H9 (cell line): Measurements from ENCODE around the gene BRSK1. TPM values are rescaled to one million over a fixed set of nuclear protein-coding genes. Genes with fewer than 3 reads are reported as not detected.
"Not testable (repeated sequence)": the region's sequence is repeated elsewhere in the genome, so short reads cannot be mapped to it uniquely, and the experiment has no call there.

ENCODE experiments used
- DNase-seq: peaks from one replicate; pipeline ENCODE4 v3.0.0-alpha.2; 2017
- H2AFZ ChIP-seq: one replicate; pipeline ENCODE4 v1.6.1; 2013; ENCODE audit warnings: mild to moderate bottlenecking, low read length, control low read depth, moderate library complexity
- H2AK5ac ChIP-seq: 2 replicates; pipeline ENCODE4 v1.6.1; 2013; ENCODE audit warnings: low read length, control low read depth, mixed read lengths; ENCODE audit not compliant: insufficient read length
- H2BK120ac ChIP-seq: one replicate; pipeline ENCODE4 v1.6.1; 2013; ENCODE audit warnings: low read depth, mild to moderate bottlenecking, low read length, control low read depth, inconsistent platforms; ENCODE audit not compliant: poor library complexity, severe bottlenecking
- H2BK12ac ChIP-seq: 2 replicates; pipeline ENCODE4 v1.6.1; 2013; ENCODE audit warnings: low read length, control low read depth, mixed read lengths, low read depth; ENCODE audit not compliant: insufficient read length
- H2BK15ac ChIP-seq: 2 replicates; pipeline ENCODE4 v1.6.1; 2013; ENCODE audit warnings: low read depth, low read length, control low read depth
- H2BK20ac ChIP-seq: one replicate; pipeline ENCODE4 v1.6.1; 2013; ENCODE audit warnings: low read depth, mild to moderate bottlenecking, low read length, control low read depth, inconsistent platforms; ENCODE audit not compliant: poor library complexity, severe bottlenecking
- H2BK5ac ChIP-seq: 2 replicates; pipeline ENCODE4 v1.6.1; 2013; ENCODE audit warnings: low read length, control low read depth, mixed read lengths; ENCODE audit not compliant: insufficient read length
- H3K14ac ChIP-seq: 2 replicates; pipeline ENCODE4 v1.6.1; 2013; ENCODE audit warnings: low read length, control low read depth; ENCODE audit not compliant: insufficient read depth
- H3K18ac ChIP-seq: 2 replicates; pipeline ENCODE4 v1.6.1; 2013; ENCODE audit warnings: low read depth, mild to moderate bottlenecking, mixed read lengths, low read length, control low read depth; ENCODE audit not compliant: insufficient read length
- H3K23ac ChIP-seq: 2 replicates; pipeline ENCODE4 v1.6.1; 2013; ENCODE audit warnings: low read length, control low read depth, mixed read lengths, low read depth; ENCODE audit not compliant: insufficient read length
- H3K23me2 ChIP-seq: 2 replicates; pipeline ENCODE4 v1.6.1; 2013; ENCODE audit warnings: low read depth, mild to moderate bottlenecking, mixed read lengths, low read length, control low read depth; ENCODE audit not compliant: insufficient read length, poor library complexity, severe bottlenecking
- H3K27ac ChIP-seq: 2 replicates; pipeline ENCODE4 v1.5.1; 2013; ENCODE audit warnings: low read length, control low read depth, mixed read lengths, low read depth; ENCODE audit not compliant: insufficient read length
- H3K27me3 ChIP-seq: 2 replicates; pipeline ENCODE4 v1.6.1; 2013; ENCODE audit warnings: low read length, control low read depth, inconsistent platforms; ENCODE audit not compliant: insufficient read depth
- H3K4ac ChIP-seq: 2 replicates; pipeline ENCODE4 v1.6.1; 2013; ENCODE audit warnings: low read depth, mild to moderate bottlenecking, control low read depth, inconsistent platforms, low read length, moderate library complexity
- H3K4me1 ChIP-seq: 2 replicates; pipeline ENCODE4 v1.6.1; 2013; ENCODE audit warnings: low read length, control low read depth, inconsistent platforms; ENCODE audit not compliant: insufficient read depth
- H3K4me2 ChIP-seq: 2 replicates; pipeline ENCODE4 v1.6.1; 2013; ENCODE audit warnings: low read length, control low read depth, mixed read lengths; ENCODE audit not compliant: insufficient read length, insufficient read depth
- H3K56ac ChIP-seq: 2 replicates; pipeline ENCODE4 v1.6.1; 2013; ENCODE audit warnings: low read depth, mild to moderate bottlenecking, mixed read lengths, low read length, control low read depth; ENCODE audit not compliant: insufficient read length
- H3K79me1 ChIP-seq: 2 replicates; pipeline ENCODE4 v1.6.1; 2013; ENCODE audit warnings: low read depth, mild to moderate bottlenecking, moderate library complexity, low read length, control low read depth, inconsistent platforms; ENCODE audit not compliant: insufficient read depth, poor library complexity, severe bottlenecking
- H3K79me2 ChIP-seq: 2 replicates; pipeline ENCODE4 v1.6.1; 2013; ENCODE audit warnings: low read length, control low read depth, inconsistent platforms; ENCODE audit not compliant: insufficient read depth
- H3K9ac ChIP-seq: 2 replicates; pipeline ENCODE4 v1.6.1; 2013; ENCODE audit warnings: low read length, control low read depth, mixed read lengths; ENCODE audit not compliant: insufficient read length; ENCODE audit errors: extremely low read depth
- H3K9me3 ChIP-seq: one replicate; pipeline ENCODE4 v1.6.1; 2013; ENCODE audit warnings: low read depth, low read length, inconsistent platforms; ENCODE audit not compliant: control insufficient read depth
- H3T11ph ChIP-seq: one replicate; pipeline ENCODE4 v1.6.1; 2013; ENCODE audit warnings: mild to moderate bottlenecking, low read length, control low read depth, inconsistent platforms
- H4K20me1 ChIP-seq: one replicate; pipeline ENCODE4 v1.6.1; 2013; ENCODE audit not compliant: control insufficient read depth, insufficient read length, insufficient read depth
- H4K5ac ChIP-seq: 2 replicates; pipeline ENCODE4 v1.6.1; 2013; ENCODE audit warnings: low read depth, mild to moderate bottlenecking, mixed read lengths, low read length, control low read depth; ENCODE audit not compliant: insufficient read length
- H4K8ac ChIP-seq: replicated peaks from 2 replicates; pipeline ENCODE4 v1.6.1; 2013; ENCODE audit warnings: low read length, control low read depth, mixed read lengths, low read depth; ENCODE audit not compliant: insufficient read length
- H4K91ac ChIP-seq: 2 replicates; pipeline ENCODE4 v1.6.1; 2013; ENCODE audit warnings: low read depth, mild to moderate bottlenecking, moderate library complexity, mixed read lengths, low read length, control low read depth; ENCODE audit not compliant: insufficient read length
- H3K27ac Mint-ChIP-seq, 3 experiments: 2 replicates in 2 of 3; 3 replicates in 1 of 3; pipeline ENCODE4 v1.8.0; 2020 to 2021; ENCODE audit warnings: mixed read lengths in 3 of 3, mild to moderate bottlenecking in 1 of 3, moderate library complexity in 1 of 3
- H3K27me3 Mint-ChIP-seq: 2 replicates; pipeline ENCODE4 v1.8.0; 2021; ENCODE audit warnings: low read depth, mild to moderate bottlenecking, moderate library complexity, mixed read lengths
- H3K36me3 Mint-ChIP-seq, 3 experiments: 2 replicates in 2 of 3; 3 replicates in 1 of 3; pipeline ENCODE4 v1.8.0; 2020 to 2021; ENCODE audit warnings: low read depth in 3 of 3, mixed read lengths in 3 of 3; ENCODE audit not compliant: insufficient read depth in 1 of 3
- H3K4me1 Mint-ChIP-seq, 2 experiments: 2 replicates each; pipeline ENCODE4 v1.8.0; 2020; ENCODE audit warnings: mixed read lengths in 2 of 2
- H3K4me3 Mint-ChIP-seq, 2 experiments: 2 replicates in 1 of 2; 3 replicates in 1 of 2; pipeline ENCODE4 v1.8.0; 2020 to 2021; ENCODE audit warnings: mild to moderate bottlenecking in 2 of 2, mixed read lengths in 2 of 2, moderate library complexity in 1 of 2
- H3K9me3 Mint-ChIP-seq, 2 experiments: 2 replicates in 1 of 2; 3 replicates in 1 of 2; pipeline ENCODE4 v1.8.0; 2020; ENCODE audit warnings: mild to moderate bottlenecking in 2 of 2, mixed read lengths in 2 of 2, moderate library complexity in 1 of 2
- WGBS: extraction: QIAGEN DNeasy Blood & Tissue Kit; methylation state at CpG from one replicate; pipeline ENCODE4 v1.1.7; 2013; ENCODE audit warnings: missing lambda C conversion rate, low lambda C conversion rate, mixed read lengths; ENCODE audit not compliant: insufficient read length; ENCODE audit errors: extremely low coverage; 5-methylcytosine and 5-hydroxymethylcytosine counted together
- total RNA-seq: library from RNA; stranded (reverse); gene quantifications from 2 replicates; pipeline ENCODE4 v1.2.1, GENCODE V29; 2021

The BRSK1 gene
- total RNA-seq, 1 experiment from 2014 or later: 43.5 TPM

GRCh38 chr19:55329791-55330190, 46.0 kb downstream of the BRSK1 start:
- H3K36me3 Mint-ChIP-seq, H3K79me1 ChIP-seq, H3K14ac ChIP-seq, H4K91ac ChIP-seq, H2BK120ac ChIP-seq, H2BK12ac ChIP-seq, H3K4me3 Mint-ChIP-seq, H2AFZ ChIP-seq, H3K79me2 ChIP-seq, H3K9me3 Mint-ChIP-seq, H3K4ac ChIP-seq, H2BK5ac ChIP-seq, H3K4me1 ChIP-seq, H4K8ac ChIP-seq, H3K18ac ChIP-seq, H2AK5ac ChIP-seq, H3T11ph ChIP-seq, H3K4me1 Mint-ChIP-seq, H4K5ac ChIP-seq, H3K27me3 ChIP-seq, H3K23ac ChIP-seq, H4K20me1 ChIP-seq, H3K56ac ChIP-seq, H2BK15ac ChIP-seq, DNase-seq, H2BK20ac ChIP-seq, H3K23me2 ChIP-seq, H3K4me2 ChIP-seq, H3K9me3 ChIP-seq, H3K27ac ChIP-seq, H3K9ac ChIP-seq, H3K27ac Mint-ChIP-seq: not testable (repeated sequence)
- H3K27me3 Mint-ChIP-seq: peaks cover 29% of the 10 kb centered on the region
- no CpG with 5 or more reads among the region's 6 CpGs for WGBS
